K562 (cell line): ENCODE data around the gene TSPAN11. TPM values are rescaled to one million over a fixed set of nuclear protein-coding genes. Genes with fewer than 3 reads are reported as not detected.

ENCODE experiments used
- ATAC-seq: fragments of 200-7000 bp; cut with Tn5 transposase; 3 replicates; pipeline ENCODE4 v1.9.1; 2020; ENCODE audit warnings: moderate library complexity
- BruUV-seq: library from RNA; stranded (reverse); fragments of 400-500 nt; replicated peaks from 2 replicates; lab custom pipeline; 2021; lab: Mats Ljungman, UMichigan
- CTCF ChIA-PET: fragments of 300-600 bp; formaldehyde crosslinking; extraction: SDS; loops from one replicate; lab custom pipeline; 2021; ENCODE audit warnings: low intra/inter-chr PET ratio; lab: Yijun Ruan, JAX
- POLR2A ChIA-PET: fragments of 300-600, 350-650 bp; sonication (Branson Sonifier 250); formaldehyde crosslinking; extraction: SDS; loops from one replicate; lab custom pipeline; 2021; ENCODE audit warnings: antibody characterized with exemption, inconsistent platforms; lab: Yijun Ruan, JAX
- DNase-seq, 4 experiments: peaks; one replicate each; pipeline versions ENCODE4 v3.0.0 to v3.0.0-alpha.2; 2011 to 2018; ENCODE audit warnings: low spot score in 3 of 4, mixed read lengths in 3 of 4; ENCODE audit errors: extremely low read depth in 1 of 4
- FAIRE-seq: peaks from 2 replicates; lab custom pipeline; 2011; peaks lifted over from hg19 to GRCh38; lab: Jason Lieb, UNC
- H2AFZ ChIP-seq: 2 replicates; pipeline ENCODE4 v1.6.0; 2011; ENCODE audit warnings: low read depth, low read length, control low read depth, inconsistent platforms
- H3K27ac ChIP-seq: fragments of 200-600 bp; 3 replicates; pipeline ENCODE4 v1.8.0; 2011; ENCODE audit warnings: low read depth, mild to moderate bottlenecking, control low read depth, inconsistent platforms, low read length, moderate library complexity, mixed read lengths; ENCODE audit errors: extremely low read depth
- H3K27me3 ChIP-seq, 2 experiments: fragments of 300-600 bp in 1 of 2; 2 replicates in 1 of 2; 3 replicates in 1 of 2; pipeline versions ENCODE4 v1.6.0 to v1.8.0; 2011; ENCODE audit warnings: inconsistent platforms in 2 of 2, low read length in 2 of 2, mild to moderate bottlenecking in 1 of 2, mixed read lengths in 1 of 2, moderate library complexity in 1 of 2; ENCODE audit not compliant: control insufficient read depth in 2 of 2, insufficient read depth in 2 of 2
- H3K36me3 ChIP-seq: fragments of 300-600 bp; 3 replicates; pipeline ENCODE4 v1.8.0; 2011; ENCODE audit warnings: mild to moderate bottlenecking, low read length, inconsistent platforms; ENCODE audit not compliant: control insufficient read depth, insufficient read depth
- H3K4me1 ChIP-seq, 2 experiments: fragments of 200-600 bp in 1 of 2; replicated peaks in 1 of 2; 2 replicates in 1 of 2; 3 replicates in 1 of 2; pipeline versions ENCODE4 v1.5.1 to v1.8.0; 2011; ENCODE audit warnings: inconsistent platforms in 2 of 2, low read length in 2 of 2, mild to moderate bottlenecking in 1 of 2, mixed read lengths in 1 of 2, moderate library complexity in 1 of 2; ENCODE audit not compliant: control insufficient read depth in 2 of 2, insufficient read depth in 2 of 2
- H3K4me2 ChIP-seq: 2 replicates; pipeline ENCODE4 v1.6.1; 2011; ENCODE audit warnings: low read length, control low read depth, inconsistent platforms, mixed read lengths; ENCODE audit not compliant: insufficient read depth
- H3K4me3 ChIP-seq: fragments of 200-600 bp; sonication (generic), shearing (Covaris generic); 2 replicates; pipeline ENCODE4 v1.5.1; 2016; ENCODE audit warnings: control low read depth, inconsistent platforms
- H3K79me2 ChIP-seq: fragments of 200-600 bp; 3 replicates; pipeline ENCODE4 v1.8.0; 2011; ENCODE audit warnings: low read length, inconsistent platforms; ENCODE audit not compliant: control insufficient read depth, insufficient read depth
- H3K9ac ChIP-seq, 2 experiments: 2 replicates each; pipeline versions ENCODE4 v1.6.0 to v1.6.1; 2011; ENCODE audit warnings: low read depth in 2 of 2, low read length in 2 of 2, control low read depth in 1 of 2, inconsistent platforms in 1 of 2, mild to moderate bottlenecking in 1 of 2, mixed read lengths in 1 of 2; ENCODE audit not compliant: insufficient read depth in 1 of 2
- H3K9me1 ChIP-seq: one replicate; pipeline ENCODE4 v1.6.0; 2011; ENCODE audit warnings: inconsistent platforms, mild to moderate bottlenecking, low read length, moderate library complexity; ENCODE audit not compliant: control insufficient read depth, insufficient read depth
- H3K9me3 ChIP-seq: replicated peaks from 2 replicates; pipeline ENCODE4 v1.5.1; 2011; ENCODE audit warnings: low read depth, low read length, inconsistent platforms; ENCODE audit not compliant: control insufficient read depth, insufficient read depth
- H4K20me1 ChIP-seq: replicated peaks from 2 replicates; pipeline ENCODE4 v1.6.1; 2011; ENCODE audit warnings: low read length, inconsistent platforms, mixed read lengths; ENCODE audit not compliant: control insufficient read depth, insufficient read depth
- ADNP ChIP-seq: fragments of 200-800 bp; sonication (Bioruptor generic); IDR thresholded peaks from 2 replicates; pipeline ENCODE4 v1.6.1; 2016; ENCODE audit warnings: missing genetic modification characterization, missing compliant biosample characterization
- BDP1 ChIP-seq: IDR thresholded peaks from 3 replicates; pipeline ENCODE4 v1.6.1; 2011; ENCODE audit not compliant: insufficient read length, insufficient read depth
- ERF ChIP-seq: fragments of 450-650 bp; formaldehyde crosslinking; IDR thresholded peaks from 2 replicates; pipeline ENCODE4 v1.4.0; 2020; ENCODE audit warnings: mild to moderate bottlenecking, mixed read lengths
- FOXJ2 ChIP-seq: fragments of 200-800 bp; sonication (Bioruptor generic); IDR thresholded peaks from 2 replicates; pipeline ENCODE4 v1.6.1; 2016; ENCODE audit warnings: missing genetic modification characterization, missing compliant biosample characterization
- GATAD2B ChIP-seq: fragments of 450-650 bp; IDR thresholded peaks from 2 replicates; pipeline ENCODE4 v1.6.1; 2017; ENCODE audit warnings: mild to moderate bottlenecking, borderline replicate concordance
- HDAC1 ChIP-seq, 2 experiments: fragments of 450-650 bp; IDR thresholded peaks; 2 replicates each; pipeline ENCODE4 v1.6.1; 2016 to 2017; ENCODE audit warnings: inconsistent platforms in 1 of 2, mild to moderate bottlenecking in 1 of 2, moderate library complexity in 1 of 2
- HOXB6 ChIP-seq: fragments of 250-450 bp; sonication (Bioruptor Pico); IDR thresholded peaks from 2 replicates; pipeline ENCODE4 v1.5.1; 2022; ENCODE audit warnings: mild to moderate bottlenecking, borderline replicate concordance
- MAFG ChIP-seq: fragments of 450-650 bp; conservative IDR thresholded peaks from 2 replicates; pipeline ENCODE4 v1.6.1; 2016; ENCODE audit warnings: missing genetic modification characterization, missing compliant biosample characterization
- MEIS2 ChIP-seq: fragments of 450-650 bp; IDR thresholded peaks from 2 replicates; pipeline ENCODE4 v1.6.1; 2014; ENCODE audit warnings: mild to moderate bottlenecking; ENCODE audit not compliant: partially characterized antibody
- RCOR1 ChIP-seq, 2 experiments: IDR thresholded peaks; 2 replicates each; pipeline ENCODE4 v1.6.1; 2012; ENCODE audit warnings: low read depth in 2 of 2, low read length in 2 of 2, borderline replicate concordance in 1 of 2, improper control_type of control experiment in 1 of 2
- SLC30A9 ChIP-seq: fragments of 250-450 bp; sonication (Bioruptor Pico); IDR thresholded peaks from 2 replicates; pipeline ENCODE4 v1.8.0; 2022; ENCODE audit warnings: mild to moderate bottlenecking, moderate library complexity
- ZNF239 ChIP-seq: fragments of 250-450 bp; sonication (Bioruptor Pico); IDR thresholded peaks from 2 replicates; pipeline ENCODE4 v1.4.0; 2020; ENCODE audit warnings: mild to moderate bottlenecking
- WGBS: fragments of 100-300 bp; shearing (Covaris generic); methylation state at CpG from one replicate; pipeline ENCODE4 v1.1.6; 2016; ENCODE audit warnings: low coverage, mixed read lengths; ENCODE audit not compliant: insufficient coverage; ENCODE audit errors: missing lambda C conversion rate; 5-methylcytosine and 5-hydroxymethylcytosine counted together
- in situ Hi-C: fragments of 300-500 bp; cut with MboI; formaldehyde crosslinking; loops from 4 replicates; pipeline ENCODE4 v1.15.0; 2018; ENCODE audit warnings: inconsistent platforms, mixed read lengths
- intact Hi-C: fragments of 100-400 bp; cut with micrococcal nuclease; formaldehyde crosslinking; loops from 2 replicates; pipeline ENCODE4 v1.14.2; 2022
- polyA plus RNA-seq, 8 experiments: library from polyadenylated mRNA; depleted of rRNA in 4 of 8; stranded (reverse) in 5 of 8; unstranded in 3 of 8; fragments of >200 nt; fragmentation: Nextera tagmentation in 2 of 8; fragmentation: Illumina TruSeq in 1 of 8; extraction: Ambion mirVana in 2 of 8; extraction: Trizol in 1 of 8; gene quantifications; 2 replicates each; pipeline versions ENCODE4 v1.2.1 to v1.2.3, GENCODE V29; 2011 to 2014; ENCODE audit warnings: inconsistent platforms in 1 of 8, missing spikeins in 1 of 8
- total RNA-seq, 7 experiments: library from RNA; depleted of rRNA in 6 of 7; stranded (reverse); fragments of >200 nt in 6 of 7; fragmentation: Illumina TruSeq in 2 of 7; extraction: Trizol in 2 of 7; gene quantifications; 2 replicates each; pipeline versions ENCODE4 v1.2.1 to v1.2.3, GENCODE V29; 2011 to 2021; ENCODE audit warnings: low replicate concordance in 1 of 7
- TF ChIP-seq, protein P1 (sequence below): fragments of 250-450 bp; sonication (Bioruptor Pico); IDR thresholded peaks from 2 replicates; pipeline ENCODE4 v1.4.0; 2020
- TF ChIP-seq, protein P2 (sequence below), 2 experiments: fragments of 450-650 bp; IDR thresholded peaks; 2 replicates each; pipeline ENCODE4 v1.6.1; 2016; ENCODE audit warnings: mild to moderate bottlenecking in 2 of 2, borderline replicate concordance in 1 of 2, low read depth in 1 of 2, moderate library complexity in 1 of 2

Gene TSPAN11
- total and polyA plus RNA-seq, 9 of the 15 experiments (the other 6 are each of a cell fraction or from before 2014, with no cell fraction given): not detected

DNA sequence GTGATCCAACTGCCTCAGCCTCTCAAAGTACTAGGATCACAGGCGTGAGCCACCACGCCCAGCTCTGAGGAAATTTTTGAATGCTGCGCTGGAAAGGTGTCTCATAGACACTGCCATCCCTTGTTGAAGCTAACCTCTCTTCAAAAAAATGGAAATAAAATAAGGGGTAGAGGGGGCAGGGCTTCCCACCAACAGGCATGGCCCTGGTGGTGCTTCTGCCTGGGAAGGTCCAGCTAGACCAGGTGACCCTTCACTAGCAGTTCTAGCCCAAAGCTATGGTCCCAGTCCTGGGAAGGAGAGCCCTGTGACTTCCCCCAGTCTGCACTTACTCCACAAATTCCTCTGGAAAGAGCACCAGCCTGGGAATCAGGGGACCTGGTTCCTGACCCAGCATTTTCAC lies 45.7 kb upstream of the TSPAN11 start:
- in situ Hi-C loops (no loop called here), intact Hi-C loops (no loop called here)
- no peaks in the 10 kb centered on the region for H3K36me3 ChIP-seq
- no TSS peak for BruUV-seq
- 0% methylated on average over 3 of the region's 3 CpGs for WGBS
- DNase-seq (no peak), ATAC-seq (no peak), FAIRE-seq (no peak)
- no peaks in the 10 kb centered on the region for H3K79me2 ChIP-seq
- H3K9me1 ChIP-seq: no peaks in the 10 kb centered on the region
- peaks cover 0 to 12% of the 10 kb centered on the region in 2 experiments; a peak in 1 of 5 replicates for H3K27me3 ChIP-seq
- no peak overlapping the region for H3K4me2 ChIP-seq
- no peaks in the 10 kb centered on the region for H3K9me3 ChIP-seq
- CTCF ChIA-PET: no interaction called here
- H3K4me3 ChIP-seq: no peak overlapping the region
- no peaks in the 10 kb centered on the region for H4K20me1 ChIP-seq
- no peak overlapping the region for H3K9ac ChIP-seq
- H3K4me1 ChIP-seq: no peaks in the 10 kb centered on the region
- no peak overlapping the region for H2AFZ ChIP-seq
- POLR2A ChIA-PET: interaction anchor here (0.6 kb wide), 1 partner anchor 741 kb away, joined by 3 read pairs; no protein-coding TSS in a partner anchor
- no peak overlapping the region for H3K27ac ChIP-seq
- TF ChIP-seq ERF (CRISPR knock-in tag) (no peak), BDP1 (no peak), MAFG (no peak), HDAC1 (IDR thresholded peaks at IDR 0.05) (no peak), SLC30A9 (CRISPR knock-in tag) (no peak), ADNP (tag) (no peak), ZNF239 (CRISPR knock-in tag) (no peak), GATAD2B (no peak), RCOR1 (IDR thresholded peaks at IDR 0.05; ENCODE audit: borderline replicate concordance in 1 of 2, low read depth in 2 of 2, low read length in 2 of 2) (no peak), HOXB6 (CRISPR knock-in tag) (no peak), FOXJ2 (tag) (no peak), MEIS2 (no peak)
- TF ChIP-seq, protein P1, sequence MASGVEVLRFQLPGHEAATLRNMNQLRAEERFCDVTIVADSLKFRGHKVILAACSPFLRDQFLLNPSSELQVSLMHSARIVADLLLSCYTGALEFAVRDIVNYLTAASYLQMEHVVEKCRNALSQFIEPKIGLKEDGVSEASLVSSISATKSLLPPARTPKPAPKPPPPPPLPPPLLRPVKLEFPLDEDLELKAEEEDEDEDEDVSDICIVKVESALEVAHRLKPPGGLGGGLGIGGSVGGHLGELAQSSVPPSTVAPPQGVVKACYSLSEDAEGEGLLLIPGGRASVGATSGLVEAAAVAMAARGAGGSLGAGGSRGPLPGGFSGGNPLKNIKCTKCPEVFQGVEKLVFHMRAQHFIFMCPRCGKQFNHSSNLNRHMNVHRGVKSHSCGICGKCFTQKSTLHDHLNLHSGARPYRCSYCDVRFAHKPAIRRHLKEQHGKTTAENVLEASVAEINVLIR (CRISPR knock-in tag): no peak
- TF ChIP-seq, protein P2, sequence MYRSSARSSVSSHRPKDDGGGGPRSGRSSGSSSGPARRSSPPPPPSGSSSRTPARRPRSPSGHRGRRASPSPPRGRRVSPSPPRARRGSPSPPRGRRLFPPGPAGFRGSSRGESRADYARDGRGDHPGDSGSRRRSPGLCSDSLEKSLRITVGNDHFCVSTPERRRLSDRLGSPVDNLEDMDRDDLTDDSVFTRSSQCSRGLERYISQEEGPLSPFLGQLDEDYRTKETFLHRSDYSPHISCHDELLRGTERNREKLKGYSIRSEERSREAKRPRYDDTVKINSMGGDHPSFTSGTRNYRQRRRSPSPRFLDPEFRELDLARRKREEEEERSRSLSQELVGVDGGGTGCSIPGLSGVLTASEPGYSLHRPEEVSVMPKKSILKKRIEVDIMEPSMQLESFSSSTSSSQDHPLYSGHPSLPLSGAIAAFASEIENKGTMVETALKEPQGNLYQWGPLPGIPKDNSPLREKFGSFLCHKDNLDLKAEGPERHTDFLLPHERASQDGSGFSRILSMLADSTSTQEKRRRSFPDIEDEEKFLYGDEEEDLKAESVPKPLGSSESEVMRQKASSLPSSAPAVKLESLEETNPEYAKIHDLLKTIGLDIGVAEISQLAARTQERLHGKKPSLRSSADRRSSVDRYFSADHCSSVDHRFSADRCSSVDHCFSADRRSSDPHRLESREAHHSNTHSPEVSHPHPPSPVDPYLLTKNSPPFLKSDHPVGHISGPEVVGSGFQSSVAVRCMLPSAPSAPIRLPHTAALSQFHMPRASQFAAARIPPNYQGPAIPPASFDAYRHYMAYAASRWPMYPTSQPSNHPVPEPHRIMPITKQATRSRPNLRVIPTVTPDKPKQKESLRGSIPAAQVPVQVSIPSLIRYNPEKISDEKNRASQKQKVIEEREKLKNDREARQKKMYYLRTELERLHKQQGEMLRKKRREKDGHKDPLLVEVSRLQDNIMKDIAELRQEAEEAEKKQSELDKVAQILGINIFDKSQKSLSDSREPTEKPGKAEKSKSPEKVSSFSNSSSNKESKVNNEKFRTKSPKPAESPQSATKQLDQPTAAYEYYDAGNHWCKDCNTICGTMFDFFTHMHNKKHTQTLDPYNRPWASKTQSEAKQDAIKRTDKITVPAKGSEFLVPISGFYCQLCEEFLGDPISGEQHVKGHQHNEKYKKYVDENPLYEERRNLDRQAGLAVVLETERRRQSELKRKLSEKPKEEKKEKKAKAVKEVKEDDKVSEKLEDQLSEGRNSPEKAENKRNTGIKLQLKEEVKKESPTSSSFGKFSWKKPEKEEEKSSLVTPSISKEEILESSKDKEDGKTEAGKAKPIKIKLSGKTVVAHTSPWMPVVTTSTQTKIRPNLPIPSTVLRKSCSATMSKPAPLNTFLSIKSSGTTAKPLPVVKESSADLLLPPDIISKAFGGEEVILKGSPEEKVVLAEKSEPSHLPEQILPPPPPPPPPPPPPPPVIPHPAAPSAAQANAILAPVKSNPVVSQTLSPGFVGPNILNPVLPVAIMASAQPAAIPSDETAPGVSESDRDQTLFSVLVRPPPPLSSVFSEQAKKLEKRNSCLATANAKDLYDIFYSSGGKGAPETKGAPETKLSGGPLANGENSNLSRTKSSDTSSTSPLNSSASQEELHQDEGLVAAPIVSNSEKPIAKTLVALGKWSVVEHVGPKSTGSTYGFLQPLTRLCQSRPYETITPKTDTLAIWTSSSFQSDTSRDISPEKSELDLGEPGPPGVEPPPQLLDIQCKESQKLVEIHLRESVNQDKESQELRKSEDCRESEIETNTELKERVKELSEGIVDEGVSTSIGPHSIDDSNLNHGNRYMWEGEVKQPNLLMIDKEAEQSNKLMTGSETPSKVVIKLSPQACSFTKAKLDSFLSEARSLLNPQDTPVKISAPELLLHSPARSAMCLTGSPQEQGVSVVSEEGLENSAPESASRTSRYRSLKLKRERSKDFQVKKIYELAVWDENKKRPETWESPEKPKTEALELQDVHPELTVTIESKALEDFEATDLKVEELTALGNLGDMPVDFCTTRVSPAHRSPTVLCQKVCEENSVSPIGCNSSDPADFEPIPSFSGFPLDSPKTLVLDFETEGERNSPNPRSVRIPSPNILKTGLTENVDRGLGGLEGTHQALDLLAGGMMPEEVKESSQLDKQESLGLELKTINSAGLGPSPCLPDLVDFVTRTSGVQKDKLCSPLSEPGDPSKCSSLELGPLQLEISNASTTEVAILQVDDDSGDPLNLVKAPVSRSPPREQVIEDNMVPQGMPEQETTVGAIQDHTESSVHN (IDR thresholded peaks at IDR 0.05; ENCODE audit: borderline replicate concordance in 1 of 2, low read depth in 1 of 2): no peak
